HEK293 (cell line): ENCODE results near the gene DDB1.

ENCODE experiments used
- CTCF ChIP-seq: fragments of 450-650 bp; formaldehyde crosslinking; IDR thresholded peaks from 2 replicates; pipeline ENCODE4 v1.5.1; 2016; ENCODE audit warnings: missing biosample characterization, missing genetic modification characterization
- PRDM1 ChIP-seq: fragments of 450-650 bp; formaldehyde crosslinking; IDR thresholded peaks from 2 replicates; pipeline ENCODE4; 2016; ENCODE audit warnings: missing biosample characterization, missing genetic modification characterization
- REST ChIP-seq: fragments of 450-650 bp; formaldehyde crosslinking; IDR thresholded peaks from 2 replicates; pipeline ENCODE4 v1.5.1; 2016; ENCODE audit warnings: missing biosample characterization, missing genetic modification characterization
- ZBTB1 ChIP-seq: fragments of 450-650 bp; formaldehyde crosslinking; IDR thresholded peaks from 2 replicates; pipeline ENCODE4 v1.5.1; 2016; ENCODE audit warnings: missing biosample characterization, missing genetic modification characterization
- ZBTB21 ChIP-seq: fragments of 450-650 bp; formaldehyde crosslinking; IDR thresholded peaks from 2 replicates; pipeline ENCODE4 v1.5.1; 2017; ENCODE audit warnings: missing biosample characterization, missing genetic modification characterization
- ZFP41 ChIP-seq: fragments of 450-650 bp; formaldehyde crosslinking; IDR thresholded peaks from 2 replicates; pipeline ENCODE4 v1.5.1; 2016; ENCODE audit warnings: missing biosample characterization, missing genetic modification characterization, borderline replicate concordance
- ZNF114 ChIP-seq: fragments of 450-650 bp; formaldehyde crosslinking; IDR thresholded peaks from 2 replicates; pipeline ENCODE4 v1.5.0; 2017; ENCODE audit warnings: missing biosample characterization, missing genetic modification characterization
- ZNF274 ChIP-seq, 2 experiments: fragments of 200-500 bp in 1 of 2; fragments of 450-650 bp in 1 of 2; sonication (Bioruptor generic) in 1 of 2; formaldehyde crosslinking in 1 of 2; IDR thresholded peaks; 2 replicates each; pipeline versions ENCODE4 v1.5.1 to v1.6.1; 2014 to 2016; ENCODE audit warnings: borderline replicate concordance in 1 of 2, inconsistent platforms in 1 of 2, low read length in 1 of 2, missing biosample characterization in 1 of 2, missing genetic modification characterization in 1 of 2
- ZNF555 ChIP-seq: fragments of 450-650 bp; formaldehyde crosslinking; conservative IDR thresholded peaks from 2 replicates; pipeline ENCODE4 v1.5.1; 2017; ENCODE audit warnings: missing biosample characterization, mild to moderate bottlenecking, missing genetic modification characterization, inconsistent platforms
- ZNF560 ChIP-seq: fragments of 450-650 bp; formaldehyde crosslinking; IDR thresholded peaks from 2 replicates; pipeline ENCODE4 v1.5.1; 2017; ENCODE audit warnings: missing biosample characterization, missing genetic modification characterization, borderline replicate concordance
- ZNF707 ChIP-seq: fragments of 450-650 bp; formaldehyde crosslinking; IDR thresholded peaks from 2 replicates; pipeline ENCODE4 v1.5.1; 2016; ENCODE audit warnings: missing biosample characterization, missing genetic modification characterization
- ZXDB ChIP-seq: fragments of 450-650 bp; formaldehyde crosslinking; IDR thresholded peaks from 2 replicates; pipeline ENCODE4 v1.5.1; 2016; ENCODE audit warnings: missing biosample characterization, missing genetic modification characterization
- TF ChIP-seq, protein P1 (sequence below): fragments of 450-650 bp; formaldehyde crosslinking; IDR thresholded peaks from 2 replicates; pipeline ENCODE4 v1.5.1; 2016; ENCODE audit warnings: missing biosample characterization, missing genetic modification characterization

GRCh38 chr11:61294717-61295595 is 37.9 kb downstream of the DDB1 start, which contains the start of gene VWCE:
- TF ChIP-seq CTCF (tag by site-specific recombination) = peak; percentile 48
- TF ChIP-seq, protein P1, sequence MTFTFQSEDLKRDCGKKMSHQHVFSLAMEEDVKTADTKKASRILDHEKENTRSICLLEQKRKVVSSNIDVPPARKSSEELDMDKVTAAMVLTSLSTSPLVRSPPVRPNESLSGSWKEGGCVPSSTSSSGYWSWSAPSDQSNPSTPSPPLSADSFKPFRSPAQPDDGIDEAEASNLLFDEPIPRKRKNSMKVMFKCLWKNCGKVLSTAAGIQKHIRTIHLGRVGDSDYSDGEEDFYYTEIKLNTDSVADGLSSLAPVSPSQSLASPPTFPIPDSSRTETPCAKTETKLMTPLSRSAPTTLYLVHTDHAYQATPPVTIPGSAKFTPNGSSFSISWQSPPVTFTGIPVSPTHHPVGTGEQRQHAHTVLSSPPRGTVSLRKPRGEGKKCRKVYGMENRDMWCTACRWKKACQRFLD (tag by site-specific recombination) = no peak
- TF ChIP-seq ZBTB21 (tag by site-specific recombination) = no peak
- no peak for TF ChIP-seq PRDM1
- no peak for TF ChIP-seq ZNF114 (tag by site-specific recombination)
- no peak for TF ChIP-seq ZNF560 (tag by site-specific recombination)
- no peak; the same call in 1 of the 2 replicates for TF ChIP-seq ZXDB
- TF ChIP-seq REST (tag by site-specific recombination) = no peak
- TF ChIP-seq ZNF555 (tag by site-specific recombination) = no peak
- no peak for TF ChIP-seq ZNF274 (IDR thresholded peaks at IDR 0.05; ENCODE audit: low read length)
- TF ChIP-seq ZNF274 (tag by site-specific recombination; IDR thresholded peaks at IDR 0.05; ENCODE audit: borderline replicate concordance) = no peak
- TF ChIP-seq ZNF707 (tag by site-specific recombination) = no peak
- no peak for TF ChIP-seq ZBTB1
- TF ChIP-seq ZFP41 (tag by site-specific recombination) = no peak
